Kidney (tissue), 14 donors: Measurements from ENCODE around the gene CASKIN2. TPM values are rescaled to one million over a fixed set of nuclear protein-coding genes. Genes with fewer than 3 reads are reported as not detected.

Source experiments
- DNase-seq, 5 donors: peaks; one replicate each; pipeline ENCODE4 v3.0.0-alpha.2; 2013 to 2020
- FAIRE-seq: peaks from 2 replicates; lab custom pipeline; 2012; peaks lifted over from hg19 to GRCh38; lab: Jason Lieb, UNC
- H3K27ac ChIP-seq, 2 donors: one replicate each; pipeline ENCODE4 v1.7.0; 2013; ENCODE audit warnings: low read depth in 2 of 2, low read length in 2 of 2, inconsistent platforms in 1 of 2
- H3K27me3 ChIP-seq: one replicate; pipeline ENCODE4 v1.7.1; 2013; ENCODE audit warnings: low read length, inconsistent platforms; ENCODE audit not compliant: control insufficient read depth, insufficient read depth
- H3K36me3 ChIP-seq, 3 donors: one replicate each; pipeline versions ENCODE4 v1.7.0 to v1.7.1; 2013; ENCODE audit warnings: low read length in 3 of 3, control low read depth in 1 of 3, inconsistent platforms in 1 of 3; ENCODE audit not compliant: insufficient read depth in 3 of 3, control insufficient read depth in 2 of 3
- H3K4me1 ChIP-seq, 3 donors: one replicate each; pipeline versions ENCODE4 v1.7.0 to v1.7.1; 2013; ENCODE audit warnings: low read length in 3 of 3, inconsistent platforms in 1 of 3, low read depth in 1 of 3; ENCODE audit not compliant: control insufficient read depth in 2 of 3, insufficient read depth in 2 of 3
- H3K4me3 ChIP-seq, 3 donors: one replicate each; pipeline versions ENCODE4 v1.7.0 to v1.8.1; 2013; ENCODE audit warnings: low read length in 3 of 3, control low read depth in 1 of 3, inconsistent platforms in 1 of 3
- H3K9ac ChIP-seq, 3 donors: one replicate each; pipeline versions ENCODE4 v1.7.0 to v1.7.1; 2013; ENCODE audit warnings: low read length in 3 of 3, control low read depth in 1 of 3, inconsistent platforms in 1 of 3
- H3K9me3 ChIP-seq, 3 donors: one replicate each; pipeline versions ENCODE4 v1.7.0 to v1.7.1; 2013; ENCODE audit warnings: low read length in 3 of 3, control low read depth in 1 of 3, inconsistent platforms in 1 of 3; ENCODE audit not compliant: control insufficient read depth in 2 of 3, insufficient read depth in 1 of 3
- intact Hi-C: fragments of 100-400 bp; cut with DNase I; formaldehyde crosslinking; loops from one replicate; pipeline ENCODE4 v1.11.1; 2022
- polyA plus RNA-seq: library from polyadenylated mRNA; stranded (reverse); fragments of 350-450 nt; fragmentation: Illumina TruSeq; extraction: RNeasy Lipid Tissue Mini Kit (QIAGEN cat#74804); gene quantifications from one replicate; pipeline ENCODE4 v1.2.3, GENCODE V29; 2014; ENCODE audit warnings: low read depth, low replicate concordance; ENCODE audit not compliant: insufficient read depth
- total RNA-seq: library from RNA; stranded (reverse); fragmentation: NEBNext Ultra II Directional; extraction: Animal tissue kit (Norgen Biotek cat#: 25700); gene quantifications from one replicate; pipeline ENCODE4 v1.2.1, GENCODE V29; 2021
- TF ChIP-seq, protein P1 (sequence below): IDR thresholded peaks from 3 replicates; pipeline ENCODE4 v1.5.1; 2012; ENCODE audit warnings: mild to moderate bottlenecking, moderate library complexity, borderline replicate concordance; ENCODE audit not compliant: insufficient read depth; ENCODE audit errors: extremely low read depth
- donor health status: control.
- donor health status: control.
- donor health status: control.
- donor health status: control.
- donor health status: control.
- donor health status: DM: yes; HTN: yes; CAD: no.
- donor health status: Normal renal cell carcinoma (clear cell type).

CASKIN2 gene
- total and polyA plus RNA-seq, 2 donors from 2014 or later = 25.0 to 98.6 TPM

DNA sequence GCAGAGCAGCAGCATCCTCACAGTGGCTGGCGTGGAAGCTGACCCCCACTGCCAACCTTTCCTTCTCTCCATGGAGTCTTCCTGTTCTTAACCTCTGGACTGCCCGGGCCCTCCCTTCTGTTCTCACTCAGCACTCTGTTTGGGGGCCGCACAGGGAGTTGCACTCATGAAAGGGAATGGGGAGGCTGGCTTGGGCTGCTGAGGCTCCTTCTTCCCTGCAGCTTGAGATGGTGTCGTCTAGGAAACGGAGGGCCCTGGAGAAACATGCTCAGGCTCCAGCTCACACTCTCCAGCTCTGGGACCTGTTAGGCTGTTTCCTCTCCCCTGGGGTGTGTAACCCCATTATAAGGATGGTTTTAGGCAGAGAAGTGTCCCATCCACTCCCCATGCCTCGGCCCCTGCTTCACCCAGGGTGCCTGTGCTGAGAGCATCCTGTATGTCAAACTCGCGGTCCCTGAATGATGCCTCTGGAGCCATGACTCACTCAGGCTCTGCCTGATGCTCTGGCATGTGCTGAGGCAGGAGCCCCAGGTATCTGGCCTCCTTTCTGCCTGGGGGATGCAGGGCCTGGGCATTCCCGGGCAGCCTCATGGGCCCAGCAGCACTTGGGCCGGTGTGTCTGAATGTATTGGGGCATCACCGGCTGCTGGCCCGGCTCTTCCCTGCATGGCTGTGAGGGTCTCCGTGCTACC, 40.0 kb downstream of the CASKIN2 start:
- no peak for FAIRE-seq
- no peaks in the 10 kb centered on the region for H3K27me3 ChIP-seq
- no peak overlapping the region for H3K4me3 ChIP-seq
- intact Hi-C loops = no loop called here
- peak overlapping the region in 1 of 3 donors; percentile 69 for H3K9ac ChIP-seq
- peak in 2 of 5 donors; percentile 53 to 55 for DNase-seq
- TF ChIP-seq, protein P1, sequence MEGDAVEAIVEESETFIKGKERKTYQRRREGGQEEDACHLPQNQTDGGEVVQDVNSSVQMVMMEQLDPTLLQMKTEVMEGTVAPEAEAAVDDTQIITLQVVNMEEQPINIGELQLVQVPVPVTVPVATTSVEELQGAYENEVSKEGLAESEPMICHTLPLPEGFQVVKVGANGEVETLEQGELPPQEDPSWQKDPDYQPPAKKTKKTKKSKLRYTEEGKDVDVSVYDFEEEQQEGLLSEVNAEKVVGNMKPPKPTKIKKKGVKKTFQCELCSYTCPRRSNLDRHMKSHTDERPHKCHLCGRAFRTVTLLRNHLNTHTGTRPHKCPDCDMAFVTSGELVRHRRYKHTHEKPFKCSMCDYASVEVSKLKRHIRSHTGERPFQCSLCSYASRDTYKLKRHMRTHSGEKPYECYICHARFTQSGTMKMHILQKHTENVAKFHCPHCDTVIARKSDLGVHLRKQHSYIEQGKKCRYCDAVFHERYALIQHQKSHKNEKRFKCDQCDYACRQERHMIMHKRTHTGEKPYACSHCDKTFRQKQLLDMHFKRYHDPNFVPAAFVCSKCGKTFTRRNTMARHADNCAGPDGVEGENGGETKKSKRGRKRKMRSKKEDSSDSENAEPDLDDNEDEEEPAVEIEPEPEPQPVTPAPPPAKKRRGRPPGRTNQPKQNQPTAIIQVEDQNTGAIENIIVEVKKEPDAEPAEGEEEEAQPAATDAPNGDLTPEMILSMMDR = no peak
- peak overlapping the region; percentile 74 to 76 for H3K27ac ChIP-seq
- H3K9me3 ChIP-seq = no peaks in the 10 kb centered on the region
- peaks cover 2 to 20% (median 5%) of the 10 kb centered on the region in 3 donors for H3K36me3 ChIP-seq
- H3K4me1 ChIP-seq = peaks cover 14 to 31% (median 18%) of the 10 kb centered on the region in 3 donors

DNA sequence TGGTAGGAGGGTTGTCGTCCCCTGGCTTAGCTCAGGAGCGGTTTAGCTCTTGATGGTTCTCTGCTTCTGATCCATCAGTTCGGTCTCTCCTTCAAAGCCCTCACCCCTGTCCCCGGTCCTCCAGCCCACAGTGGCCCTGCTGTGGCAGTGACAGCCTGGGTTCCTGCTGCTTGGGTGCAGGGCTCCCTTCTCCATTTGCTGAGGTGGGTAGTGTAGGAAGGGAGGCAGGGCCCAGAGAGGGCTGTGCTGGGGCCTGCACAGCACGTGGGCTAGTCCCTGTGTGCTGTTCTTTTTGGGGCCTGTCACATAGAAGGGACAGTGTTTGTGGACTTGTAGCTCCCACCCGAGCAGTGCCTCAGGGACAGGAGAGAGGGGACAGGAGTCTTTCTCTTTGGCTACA, 40.6 kb downstream of the CASKIN2 start:
- Histone ChIP-seq H3K9me3 (no peaks in the 10 kb centered on the region), H3K4me1 (peaks cover 14 to 31% (median 18%) of the 10 kb centered on the region in 3 donors), H3K4me3 (no peak overlapping the region), H3K27me3 (no peaks in the 10 kb centered on the region), H3K9ac (no peak overlapping the region), H3K36me3 (peaks cover 2 to 20% (median 5%) of the 10 kb centered on the region in 3 donors), H3K27ac (peak overlapping the region; percentile 39 to 74)
- FAIRE-seq = no peak
- DNase-seq = peak in 1 of 5 donors; percentile 58
- TF ChIP-seq, protein P1 = no peak
- intact Hi-C loops = no loop called here

DNA sequence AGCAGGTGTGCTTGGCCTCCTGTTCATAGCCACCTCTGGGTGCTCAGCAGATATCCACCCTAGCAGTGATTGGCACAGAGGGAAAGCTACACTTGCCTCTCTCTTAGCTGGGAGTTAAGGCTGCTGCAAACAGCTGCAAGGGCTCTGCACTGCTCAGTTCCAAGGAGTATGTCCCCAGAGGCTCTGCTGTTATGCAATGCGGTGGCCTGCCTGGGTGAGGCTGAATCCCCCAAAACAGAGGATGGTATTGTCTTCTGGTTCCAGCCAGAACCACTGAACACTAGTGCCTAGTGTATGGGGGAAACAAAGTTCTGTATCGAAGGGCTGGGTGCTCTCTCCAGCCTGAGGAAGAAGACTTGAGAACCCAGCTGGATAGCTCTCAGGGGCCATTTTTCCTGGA, 42.1 kb downstream of the CASKIN2 start:
- peaks cover 2 to 20% (median 5%) of the 10 kb centered on the region in 3 donors for H3K36me3 ChIP-seq
- FAIRE-seq (no peak), DNase-seq (no peak)
- no peaks in the 10 kb centered on the region for H3K9me3 ChIP-seq
- intact Hi-C loops = no loop called here
- H3K4me3 ChIP-seq = no peak overlapping the region
- no peaks in the 10 kb centered on the region for H3K27me3 ChIP-seq
- TF ChIP-seq, protein P1 = no peak
- no peak overlapping the region for H3K9ac ChIP-seq
- no peak overlapping the region for H3K27ac ChIP-seq
- H3K4me1 ChIP-seq = peaks cover 14 to 33% (median 18%) of the 10 kb centered on the region in 3 donors
